Erythroblast (primary cell): ENCODE measurements around the gene SFRP4.

Experiments
- DNase-seq, 2 experiments: peaks; one replicate each; lab custom pipeline; 2025; lab: John Stamatoyannopoulos, UW
- GATA1 ChIP-seq: IDR thresholded peaks from 2 replicates; pipeline ENCODE4 v1.6.1; 2011; ENCODE audit warnings: low read depth, mild to moderate bottlenecking, control low read depth, low read length, moderate library complexity
- POLR2A ChIP-seq: IDR thresholded peaks from 2 replicates; pipeline ENCODE4 v1.6.1; 2011; ENCODE audit warnings: mild to moderate bottlenecking, low read length

Gene SFRP4

GRCh38 chr7:37918526-37918925, 1.9 kb upstream of the SFRP4 start:
- no peak for DNase-seq

GRCh38 chr7:37916017-37916672, 472 bp downstream of the SFRP4 start:
- no peak for TF ChIP-seq POLR2A
- TF ChIP-seq GATA1: no peak
- peak; percentile 42 to 50 for DNase-seq

More at GRCh38 chr7:37918526-37918925, 1.9 kb upstream of the SFRP4 start:
- no peak for TF ChIP-seq POLR2A
- no peak for TF ChIP-seq GATA1

- TF ChIP-seq GATA1 (no peak), POLR2A (no peak)
These were observed 1.2 kb downstream of the SFRP4 start for GRCh38 chr7:37915438-37915837.

GRCh38 chr7:37912756-37913155, 3.9 kb downstream of the SFRP4 start:
- DNase-seq: peak in 1 of 2 experiments; percentile 25
- TF ChIP-seq GATA1 (no peak), POLR2A (no peak)

More at GRCh38 chr7:37915438-37915837, 1.2 kb downstream of the SFRP4 start:
- DNase-seq: peak in 1 of 2 experiments; percentile 8

- DNase-seq: no peak
- TF ChIP-seq POLR2A (no peak), GATA1 (no peak)
These were observed 8.3 kb downstream of the SFRP4 start for GRCh38 chr7:37908221-37908788.

GRCh38 chr7:37901890-37902524, 14.6 kb downstream of the SFRP4 start:
- DNase-seq: peak in 1 of 2 experiments; percentile 9
- TF ChIP-seq POLR2A (no peak), GATA1 (no peak)

GRCh38 chr7:37901236-37901827, 15.3 kb downstream of the SFRP4 start:
- TF ChIP-seq GATA1 (no peak), POLR2A (no peak)
- peak; percentile 53 to 69 for DNase-seq

- TF ChIP-seq GATA1 (no peak), POLR2A (no peak)
- no peak for DNase-seq
These were observed 16.8 kb downstream of the SFRP4 start for GRCh38 chr7:37899712-37900247.

- DNase-seq: no peak
- no peak for TF ChIP-seq GATA1
- TF ChIP-seq POLR2A: no peak
These were observed 21.9 kb downstream of the SFRP4 start for GRCh38 chr7:37894671-37895070.

- TF ChIP-seq POLR2A (no peak), GATA1 (no peak)
- no peak for DNase-seq
These were observed 23.3 kb downstream of the SFRP4 start for GRCh38 chr7:37893359-37893758.

GRCh38 chr7:37882086-37882485, 34.5 kb downstream of the SFRP4 start:
- DNase-seq: no peak
- TF ChIP-seq POLR2A (no peak), GATA1 (no peak)
